Kasumi-1 (cell line): Measurements from ENCODE around the gene HTR3A.

Experiments
- DNase-seq, 2 experiments: peaks; one replicate each; lab custom pipeline; 2025; lab: John Stamatoyannopoulos, UW

Gene HTR3A

GRCh38 chr11:113979431-113979830 lies 4.5 kb downstream of the HTR3A start:
- DNase-seq = no peak

- DNase-seq = no peak
These were observed 5.9 kb downstream of the HTR3A start for GRCh38 chr11:113980785-113981184.

GRCh38 chr11:113982306-113982705 lies 7.4 kb downstream of the HTR3A start:
- no peak for DNase-seq

- DNase-seq = no peak
These were observed 9.9 kb downstream of the HTR3A start for GRCh38 chr11:113984781-113985180.

GRCh38 chr11:113985906-113986305 lies 11.0 kb downstream of the HTR3A start:
- DNase-seq = no peak

GRCh38 chr11:113986351-113987140 lies 11.6 kb downstream of the HTR3A start:
- DNase-seq = no peak

GRCh38 chr11:113989381-113989780 lies 14.5 kb downstream of the HTR3A start:
- DNase-seq = no peak

GRCh38 chr11:113989916-113990315 lies 15.0 kb downstream of the HTR3A start:
- no peak for DNase-seq

- peak in 1 of 2 experiments; percentile 11 for DNase-seq
These were observed 16.3 kb downstream of the HTR3A start for GRCh38 chr11:113991170-113991569.

GRCh38 chr11:113991718-113992458 lies 17.0 kb downstream of the HTR3A start:
- DNase-seq = no peak

- DNase-seq = no peak
These were observed 17.7 kb downstream of the HTR3A start for GRCh38 chr11:113992459-113993110.

GRCh38 chr11:113994077-113994954 lies 19.4 kb downstream of the HTR3A start:
- DNase-seq = peak in 1 of 2 experiments; percentile 19

GRCh38 chr11:113997473-113997872 lies 22.6 kb downstream of the HTR3A start:
- DNase-seq = no peak

- no peak for DNase-seq
These were observed 23.7 kb downstream of the HTR3A start for GRCh38 chr11:113998574-113998973.

- no peak for DNase-seq
These were observed 25.6 kb downstream of the HTR3A start for GRCh38 chr11:114000526-114000925.

- DNase-seq = no peak
These were observed 26.5 kb downstream of the HTR3A start for GRCh38 chr11:114001416-114001815.

- no peak for DNase-seq
These were observed 33.4 kb downstream of the HTR3A start for GRCh38 chr11:114008331-114008730.

- no peak for DNase-seq
These were observed 36.0 kb downstream of the HTR3A start for GRCh38 chr11:114010931-114011330.

- no peak for DNase-seq
These were observed 36.5 kb downstream of the HTR3A start for GRCh38 chr11:114011443-114011842.

- DNase-seq = no peak
These were observed 40.2 kb downstream of the HTR3A start for GRCh38 chr11:114015117-114015516.

- no peak for DNase-seq
These were observed 42.1 kb downstream of the HTR3A start for GRCh38 chr11:114016986-114017385.

- DNase-seq = no peak
These were observed 42.8 kb downstream of the HTR3A start for GRCh38 chr11:114017723-114018122.
